Measurements from ENCODE around the gene LTC4S. TPM values are rescaled to one million over a fixed set of nuclear protein-coding genes. Genes with fewer than 3 reads are reported as not detected.

The LTC4S gene
- polyA plus RNA-seq, 1 experiment, result 0.88 TPM

- DNase-seq (ENCODE audit: low read depth), result no peak
- POLR2A ChIA-PET, result no interaction called here
- Histone ChIP-seq H3K36me3 (ENCODE audit: control insufficient read depth, insufficient read depth, low read length) (peaks cover 44% of the 10 kb centered on the region), H3K27me3 (ENCODE audit: control insufficient read depth, insufficient read depth, low read length) (no peaks in the 10 kb centered on the region), H3K4me3 (ENCODE audit: low read depth, low read length) (no peak overlapping the region)
- CTCF ChIA-PET, result interaction anchor here (0.7 to 2.4 kb wide), 3 partner anchors 8 to 35 kb away, joined by 3 to 6 read pairs (median 3); partner anchors contain the start of gene MGAT4B
- no peak for TF ChIP-seq CTCF (IDR thresholded peaks at IDR 0.05; ENCODE audit: insufficient read depth, low read depth, low read length)
Measured at GRCh38 chr5:179798144-179798770, 4.5 kb downstream of the LTC4S start.

- no peak for DNase-seq (ENCODE audit: low read depth)
- Histone ChIP-seq H3K27me3 (ENCODE audit: control insufficient read depth, insufficient read depth, low read length) (no peaks in the 10 kb centered on the region), H3K4me3 (ENCODE audit: low read depth, low read length) (no peak overlapping the region), H3K36me3 (ENCODE audit: control insufficient read depth, insufficient read depth, low read length) (peaks cover 44% of the 10 kb centered on the region)
- TF ChIP-seq CTCF (IDR thresholded peaks at IDR 0.05; ENCODE audit: insufficient read depth, low read depth, low read length), result no peak
- CTCF ChIA-PET, result interaction anchor here (0.7 kb wide), 1 partner anchor 9 kb away, joined by 3 read pairs; no protein-coding TSS in a partner anchor
- POLR2A ChIA-PET, result no interaction called here
Measured at GRCh38 chr5:179798771-179799643, 5.2 kb downstream of the LTC4S start.

- no peak overlapping the region for H3K4me3 ChIP-seq (ENCODE audit: low read depth, low read length)
- H3K27me3 ChIP-seq (ENCODE audit: control insufficient read depth, insufficient read depth, low read length), result no peaks in the 10 kb centered on the region
- DNase-seq (ENCODE audit: low read depth), result no peak
- TF ChIP-seq CTCF (IDR thresholded peaks at IDR 0.05; ENCODE audit: insufficient read depth, low read depth, low read length), result no peak
- POLR2A ChIA-PET, result no interaction called here
- CTCF ChIA-PET, result no interaction called here
- peaks cover 44% of the 10 kb centered on the region for H3K36me3 ChIP-seq (ENCODE audit: control insufficient read depth, insufficient read depth, low read length)
Measured at GRCh38 chr5:179799644-179799973, 5.8 kb downstream of the LTC4S start.

- Histone ChIP-seq H3K36me3 (ENCODE audit: control insufficient read depth, insufficient read depth, low read length) (peaks cover 44% of the 10 kb centered on the region), H3K4me3 (ENCODE audit: low read depth, low read length) (no peak overlapping the region), H3K27me3 (ENCODE audit: control insufficient read depth, insufficient read depth, low read length) (no peaks in the 10 kb centered on the region)
- POLR2A ChIA-PET, result no interaction called here
- no peak for DNase-seq (ENCODE audit: low read depth)
- CTCF ChIA-PET, result interaction anchor here (1.0 kb wide), 1 partner anchor 56 kb away, joined by 3 read pairs; no protein-coding TSS in a partner anchor
- no peak for TF ChIP-seq CTCF (IDR thresholded peaks at IDR 0.05; ENCODE audit: insufficient read depth, low read depth, low read length)
Measured at GRCh38 chr5:179800071-179800695, 6.4 kb downstream of the LTC4S start.

- POLR2A ChIA-PET, result no interaction called here
- peaks cover 44% of the 10 kb centered on the region for H3K36me3 ChIP-seq (ENCODE audit: control insufficient read depth, insufficient read depth, low read length)
- CTCF ChIA-PET, result interaction anchor here (1.0 kb wide), 1 partner anchor 56 kb away, joined by 3 read pairs; no protein-coding TSS in a partner anchor
Measured at GRCh38 chr5:179800696-179801201, 7.0 kb downstream of the LTC4S start.

More at GRCh38 chr5:179800696-179801201, 7.0 kb downstream of the LTC4S start:
- TF ChIP-seq CTCF (IDR thresholded peaks at IDR 0.05; ENCODE audit: insufficient read depth, low read depth, low read length), result no peak
- no peak overlapping the region for H3K4me3 ChIP-seq (ENCODE audit: low read depth, low read length)
- no peak for DNase-seq (ENCODE audit: low read depth)
- no peaks in the 10 kb centered on the region for H3K27me3 ChIP-seq (ENCODE audit: control insufficient read depth, insufficient read depth, low read length)
